Keratinocyte (primary cell): Measurements from ENCODE around the gene DDIT4. TPM values are rescaled to one million over a fixed set of nuclear protein-coding genes. Genes with fewer than 3 reads are reported as not detected.
A peak's percentile ranks its signal among the peaks of the same experiment; 100 is the strongest.

Source experiments
- DNase-seq: peaks from one replicate; pipeline ENCODE4 v3.0.0-alpha.2; 2011; ENCODE audit warnings: low read depth, missing footprints, low spot score
- FAIRE-seq: peaks from 2 replicates; lab custom pipeline; 2011; peaks lifted over from hg19 to GRCh38; lab: Jason Lieb, UNC
- H2AFZ ChIP-seq: 2 replicates; pipeline ENCODE4 v1.6.0; 2012; ENCODE audit warnings: low read length, control low read depth, inconsistent platforms; ENCODE audit not compliant: control insufficient read depth
- H3K27ac ChIP-seq: 2 replicates; pipeline ENCODE4 v1.5.1; 2011; ENCODE audit warnings: low read length; ENCODE audit not compliant: control insufficient read depth, insufficient read depth
- H3K27me3 ChIP-seq: 3 replicates; pipeline ENCODE4 v1.6.0; 2011; ENCODE audit warnings: low read length; ENCODE audit not compliant: control insufficient read depth, insufficient read depth; ENCODE audit errors: extremely low read depth
- H3K36me3 ChIP-seq, 2 experiments: 2 replicates in 1 of 2; 3 replicates in 1 of 2; pipeline ENCODE4 v1.5.1; 2011; ENCODE audit warnings: low read length in 2 of 2, mild to moderate bottlenecking in 1 of 2; ENCODE audit not compliant: control insufficient read depth in 2 of 2, insufficient read depth in 2 of 2; ENCODE audit errors: extremely low read depth in 1 of 2
- H3K4me1 ChIP-seq: 3 replicates; pipeline ENCODE4 v1.5.1; 2011; ENCODE audit warnings: low read length; ENCODE audit not compliant: control insufficient read depth, insufficient read depth; ENCODE audit errors: extremely low read depth
- H3K4me2 ChIP-seq: 3 replicates; pipeline ENCODE4 v1.6.0; 2011; ENCODE audit warnings: low read depth, low read length; ENCODE audit not compliant: control insufficient read depth, insufficient read depth; ENCODE audit errors: extremely low read depth
- H3K4me3 ChIP-seq, 3 experiments: fragments of 200-600 bp in 1 of 3; sonication (generic) in 1 of 3; 2 replicates in 2 of 3; 3 replicates in 1 of 3; pipeline ENCODE4 v1.5.1; 2011 to 2016; ENCODE audit warnings: low read length in 3 of 3, mild to moderate bottlenecking in 3 of 3, control low read depth in 2 of 3, inconsistent platforms in 1 of 3, low read depth in 1 of 3, mixed read lengths in 1 of 3, mixed run types in 1 of 3, moderate library complexity in 1 of 3; ENCODE audit not compliant: control insufficient read depth in 2 of 3, insufficient read depth in 2 of 3; ENCODE audit errors: extremely low read depth in 1 of 3
- H3K79me2 ChIP-seq: 2 replicates; pipeline ENCODE4 v1.6.0; 2012; ENCODE audit warnings: low read length; ENCODE audit not compliant: control insufficient read depth, insufficient read depth
- H3K9ac ChIP-seq: 3 replicates; pipeline ENCODE4 v1.6.0; 2011; ENCODE audit warnings: low read length; ENCODE audit not compliant: control insufficient read depth, insufficient read depth; ENCODE audit errors: extremely low read depth
- H3K9me1 ChIP-seq: 3 replicates; pipeline ENCODE4 v1.6.0; 2011; ENCODE audit warnings: low read length; ENCODE audit not compliant: control insufficient read depth, insufficient read depth; ENCODE audit errors: extremely low read depth
- H3K9me3 ChIP-seq: 2 replicates; pipeline ENCODE4 v1.5.1; 2012; ENCODE audit warnings: low read depth, low read length; ENCODE audit not compliant: control insufficient read depth
- H4K20me1 ChIP-seq: 3 replicates; pipeline ENCODE4 v1.6.0; 2011; ENCODE audit warnings: low read length; ENCODE audit not compliant: control insufficient read depth, insufficient read depth; ENCODE audit errors: extremely low read depth
- CTCF ChIP-seq, 3 experiments: IDR thresholded peaks in 1 of 3; conservative IDR thresholded peaks in 1 of 3; optimal IDR thresholded peaks in 1 of 3; 2 replicates in 2 of 3; 3 replicates in 1 of 3; pipeline versions ENCODE3 to v1.5.1; 2011; ENCODE audit warnings: low read length in 3 of 3, mild to moderate bottlenecking in 3 of 3, moderate library complexity in 2 of 3, control low read depth in 1 of 3, inconsistent platforms in 1 of 3; ENCODE audit not compliant: insufficient read depth in 2 of 3; ENCODE audit errors: extremely low read depth in 1 of 3
- EZH2 ChIP-seq: IDR thresholded peaks from one replicate; pipeline ENCODE4 v1.6.1; 2012; ENCODE audit warnings: inconsistent platforms, mild to moderate bottlenecking, low read length, moderate library complexity
- dilution Hi-C: fragments of 300-500 bp; cut with MboI; formaldehyde crosslinking; loops from one replicate; pipeline ENCODE4 v1.7.0; 2020; ENCODE audit warnings: low sequenced_read_pairs; ENCODE audit not compliant: extremely low pct_ligation_motif_present
- polyA plus RNA-seq, 5 experiments: library from polyadenylated mRNA; depleted of rRNA in 3 of 5; stranded (reverse) in 3 of 5; stranded (forward) in 1 of 5; unstranded in 1 of 5; fragments of >200 nt; gene quantifications; 1 replicate in 1 of 5; 2 replicates in 3 of 5; 3 replicates in 1 of 5; pipeline versions ENCODE4 v1.2.1 to v1.2.3, GENCODE V29; 2011 to 2012; ENCODE audit warnings: missing spikeins in 2 of 5, low read depth in 1 of 5, low replicate concordance in 1 of 5

Gene DDIT4
- polyA plus RNA-seq, 1 donor (not counting 4 experiments of a cell fraction or from before 2014, with no cell fraction given), result 248 TPM

GRCh38 chr10:72265508-72265907 is 8.2 kb upstream of the DDIT4 start:
- no peak for FAIRE-seq
- Histone ChIP-seq H3K4me1 (peaks cover 44% of the 10 kb centered on the region), H2AFZ (no peak overlapping the region), H3K4me3 (no peak overlapping the region), H4K20me1 (no peaks in the 10 kb centered on the region), H3K9me3 (no peaks in the 10 kb centered on the region), H3K36me3 (no peaks in the 10 kb centered on the region), H3K4me2 (no peak overlapping the region), H3K9ac (no peak overlapping the region), H3K27ac (peak overlapping the region; percentile 13), H3K9me1 (no peaks in the 10 kb centered on the region), H3K79me2 (no peaks in the 10 kb centered on the region), H3K27me3 (no peaks in the 10 kb centered on the region)
- no peak for DNase-seq
- no peak for TF ChIP-seq EZH2
- no peak for TF ChIP-seq CTCF (optimal IDR thresholded peaks at IDR 0.05 in 1 of 3, IDR thresholded peaks at IDR 0.05 in 1 of 3, conservative IDR thresholded peaks at IDR 0.05 in 1 of 3; ENCODE audit: extremely low read depth in 1 of 3, insufficient read depth in 2 of 3, low read length in 3 of 3)
- dilution Hi-C loops, result no loop called here

GRCh38 chr10:72265990-72266865 is 7.5 kb upstream of the DDIT4 start:
- H3K27me3 ChIP-seq, result no peaks in the 10 kb centered on the region
- H3K9me3 ChIP-seq, result no peaks in the 10 kb centered on the region
- FAIRE-seq, result no peak
- H3K4me2 ChIP-seq, result no peak overlapping the region
- no peak overlapping the region for H3K4me3 ChIP-seq
- TF ChIP-seq CTCF (optimal IDR thresholded peaks at IDR 0.05 in 1 of 3, IDR thresholded peaks at IDR 0.05 in 1 of 3, conservative IDR thresholded peaks at IDR 0.05 in 1 of 3; ENCODE audit: extremely low read depth in 1 of 3, insufficient read depth in 2 of 3, low read length in 3 of 3) (no peak), EZH2 (no peak)
- H4K20me1 ChIP-seq, result no peaks in the 10 kb centered on the region
- peaks cover 45% of the 10 kb centered on the region for H3K4me1 ChIP-seq
- H3K9me1 ChIP-seq, result no peaks in the 10 kb centered on the region
- H3K9ac ChIP-seq, result no peak overlapping the region
- no peak overlapping the region for H3K27ac ChIP-seq
- no peaks in the 10 kb centered on the region for H3K79me2 ChIP-seq
- dilution Hi-C loops, result no loop called here
- no peaks in the 10 kb centered on the region for H3K36me3 ChIP-seq
- no peak for DNase-seq
- peak overlapping the region; percentile 25 for H2AFZ ChIP-seq
